Left lung (tissue), 10 donors: ENCODE results near the gene PCDHGA1. TPM values are rescaled to one million over a fixed set of nuclear protein-coding genes. Genes with fewer than 3 reads are reported as not detected.

Experiments
- ATAC-seq: fragments of 200-7000 bp; cut with Tn5 transposase; one replicate; pipeline ENCODE4 v1.9.1; 2020; ENCODE audit warnings: moderate library complexity
- DNase-seq, 4 donors: peaks; one replicate each; pipeline ENCODE4 v3.0.0-alpha.2; 2013 to 2020
- H3K27ac ChIP-seq, 2 donors: fragments of 200-600 bp; sonication (generic) in 1 of 2; one replicate each; pipeline versions ENCODE4 v1.5.0 to v1.8.0; 2020 to 2021
- H3K27me3 ChIP-seq, 2 donors: fragments of 200-600 bp; sonication (generic) in 1 of 2; one replicate each; pipeline versions ENCODE4 v1.5.0 to v1.8.0; 2020 to 2021
- H3K36me3 ChIP-seq, 2 donors: fragments of 200-600 bp; sonication (generic) in 1 of 2; one replicate each; pipeline versions ENCODE4 v1.5.0 to v1.8.0; 2020 to 2021
- H3K4me1 ChIP-seq, 2 donors: fragments of 200-600 bp; one replicate each; pipeline ENCODE4 v1.8.0; 2021
- H3K4me3 ChIP-seq, 2 donors: fragments of 200-600 bp; sonication (generic) in 1 of 2; one replicate each; pipeline versions ENCODE4 v1.5.0 to v1.8.0; 2020 to 2021; ENCODE audit warnings: mild to moderate bottlenecking in 1 of 2
- H3K9me3 ChIP-seq, 2 donors: fragments of 200-600 bp; sonication (generic) in 1 of 2; one replicate each; pipeline versions ENCODE4 v1.5.0 to v1.8.0; 2020 to 2021
- intact Hi-C, 2 donors: fragments of 100-400 bp; cut with DNase I; formaldehyde crosslinking; loops; one replicate each; pipeline versions ENCODE4 v1.11.2 to v1.14.2; 2022
- polyA plus RNA-seq, 6 donors: library from polyadenylated mRNA; unstranded; fragments of 120-200 nt; gene quantifications; one replicate each; pipeline ENCODE4 v1.2.1, GENCODE V29; 2013; ENCODE audit not compliant: insufficient read length in 6 of 6
- total RNA-seq, 2 donors: library from RNA; stranded (reverse); fragmentation: NEBNext Ultra II Directional; extraction: Animal tissue kit (Norgen Biotek cat#: 25700); gene quantifications; one replicate each; pipeline ENCODE4 v1.2.1, GENCODE V29; 2021
- TF ChIP-seq, protein P1 (sequence below), 2 donors: fragments of 200-600 bp; sonication (generic) in 1 of 2; IDR thresholded peaks; one replicate each; pipeline versions ENCODE4 v1.5.0 to v1.8.0; 2021; ENCODE audit warnings: antibody characterized with exemption in 2 of 2
- donor health status: DM: no; HTN: yes; CAD: no.
- donor health status: DM: no; HTN: no; CAD: no.

The PCDHGA1 gene
- total and polyA plus RNA-seq, 8 donors, result 0.38 to 1.1 (median 0.75) TPM

DNA sequence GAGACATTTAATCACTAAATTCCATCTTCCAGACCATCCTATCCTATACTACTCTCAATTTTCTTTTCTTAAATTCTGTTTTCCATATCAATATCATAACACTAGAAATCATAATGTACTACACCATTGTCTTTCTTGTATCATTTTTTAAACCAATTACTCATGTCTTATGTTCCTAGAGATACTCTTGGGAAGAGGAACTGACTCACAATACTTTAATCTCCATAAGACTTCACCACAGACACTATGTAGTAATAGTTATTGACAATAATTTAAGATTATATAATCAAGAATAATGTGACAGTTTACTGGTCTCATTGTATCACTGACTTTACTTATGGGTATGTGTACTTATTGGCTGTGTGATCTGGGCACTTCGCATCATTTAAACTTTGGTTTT is 202.4 kb downstream of the PCDHGA1 start:
- Histone ChIP-seq H3K4me1 (peaks cover 0 to 12% of the 10 kb centered on the region in 2 donors), H3K27ac (no peak overlapping the region), H3K36me3 (peaks cover 0 to 77% of the 10 kb centered on the region in 2 donors), H3K4me3 (no peak overlapping the region), H3K9me3 (no peaks in the 10 kb centered on the region), H3K27me3 (no peaks in the 10 kb centered on the region)
- ATAC-seq (no peak), DNase-seq (no peak)
- intact Hi-C loops, result no loop called here
- TF ChIP-seq, protein P1, sequence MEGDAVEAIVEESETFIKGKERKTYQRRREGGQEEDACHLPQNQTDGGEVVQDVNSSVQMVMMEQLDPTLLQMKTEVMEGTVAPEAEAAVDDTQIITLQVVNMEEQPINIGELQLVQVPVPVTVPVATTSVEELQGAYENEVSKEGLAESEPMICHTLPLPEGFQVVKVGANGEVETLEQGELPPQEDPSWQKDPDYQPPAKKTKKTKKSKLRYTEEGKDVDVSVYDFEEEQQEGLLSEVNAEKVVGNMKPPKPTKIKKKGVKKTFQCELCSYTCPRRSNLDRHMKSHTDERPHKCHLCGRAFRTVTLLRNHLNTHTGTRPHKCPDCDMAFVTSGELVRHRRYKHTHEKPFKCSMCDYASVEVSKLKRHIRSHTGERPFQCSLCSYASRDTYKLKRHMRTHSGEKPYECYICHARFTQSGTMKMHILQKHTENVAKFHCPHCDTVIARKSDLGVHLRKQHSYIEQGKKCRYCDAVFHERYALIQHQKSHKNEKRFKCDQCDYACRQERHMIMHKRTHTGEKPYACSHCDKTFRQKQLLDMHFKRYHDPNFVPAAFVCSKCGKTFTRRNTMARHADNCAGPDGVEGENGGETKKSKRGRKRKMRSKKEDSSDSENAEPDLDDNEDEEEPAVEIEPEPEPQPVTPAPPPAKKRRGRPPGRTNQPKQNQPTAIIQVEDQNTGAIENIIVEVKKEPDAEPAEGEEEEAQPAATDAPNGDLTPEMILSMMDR (IDR thresholded peaks at IDR 0.05), result no peak

DNA sequence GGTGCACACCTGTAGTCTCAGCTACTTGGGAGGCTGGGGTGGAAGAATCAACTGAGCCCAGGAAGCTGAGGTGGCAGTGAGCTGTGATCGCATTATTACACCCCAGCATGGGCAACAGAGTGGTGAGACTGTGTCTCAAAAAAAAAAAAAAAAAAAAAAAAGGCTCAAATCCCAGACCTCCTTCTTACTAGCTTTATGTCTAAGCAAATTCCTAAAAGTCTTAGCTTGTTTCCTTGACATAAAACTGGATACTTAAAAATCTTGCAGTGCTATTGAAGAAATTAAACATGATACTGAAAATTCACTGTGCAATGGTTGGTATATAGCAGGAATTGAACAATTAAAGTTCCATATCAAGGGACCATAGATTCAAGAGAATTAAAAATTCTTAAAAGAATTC is 203.6 kb downstream of the PCDHGA1 start:
- Histone ChIP-seq H3K4me1 (peaks cover 0 to 7% of the 10 kb centered on the region in 2 donors), H3K9me3 (no peaks in the 10 kb centered on the region), H3K4me3 (no peak overlapping the region), H3K27me3 (no peaks in the 10 kb centered on the region), H3K27ac (no peak overlapping the region), H3K36me3 (peaks cover 0 to 69% of the 10 kb centered on the region in 2 donors)
- DNase-seq (no peak), ATAC-seq (no peak)
- TF ChIP-seq, protein P1 (IDR thresholded peaks at IDR 0.05), result no peak
- intact Hi-C loops, result no loop called here

- Histone ChIP-seq H3K27me3 (no peaks in the 10 kb centered on the region), H3K9me3 (no peaks in the 10 kb centered on the region), H3K4me1 (peaks cover 0 to under 1% of the 10 kb centered on the region in 2 donors), H3K36me3 (peaks cover 0 to 66% of the 10 kb centered on the region in 2 donors), H3K4me3 (no peak overlapping the region), H3K27ac (no peak overlapping the region)
- no peak for DNase-seq
- no peak for ATAC-seq
- TF ChIP-seq, protein P1 (IDR thresholded peaks at IDR 0.05), result no peak
- intact Hi-C loops, result no loop called here
Observed at GRCh38 chr5:141534492-141535213, 204.3 kb downstream of the PCDHGA1 start.

DNA sequence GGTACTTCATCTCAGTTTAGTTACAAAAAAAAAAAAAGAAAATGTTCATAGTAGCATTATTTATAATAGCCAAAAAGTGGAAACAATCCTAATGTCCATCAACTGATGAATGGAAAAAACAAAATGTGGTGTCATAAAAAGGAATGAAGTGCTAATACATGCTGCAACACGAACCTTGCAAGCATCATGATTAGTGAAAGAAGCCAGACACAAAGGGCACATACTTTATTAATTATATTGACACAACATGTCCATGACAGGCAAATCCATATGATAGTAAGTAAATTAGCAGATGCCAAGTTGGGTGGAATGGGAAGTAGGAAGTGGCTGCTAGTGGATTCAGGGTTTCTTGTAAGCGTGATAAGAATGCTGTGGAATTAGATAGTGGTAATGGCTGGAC is 212.7 kb downstream of the PCDHGA1 start:
- no peaks in the 10 kb centered on the region for H3K27me3 ChIP-seq

DNA sequence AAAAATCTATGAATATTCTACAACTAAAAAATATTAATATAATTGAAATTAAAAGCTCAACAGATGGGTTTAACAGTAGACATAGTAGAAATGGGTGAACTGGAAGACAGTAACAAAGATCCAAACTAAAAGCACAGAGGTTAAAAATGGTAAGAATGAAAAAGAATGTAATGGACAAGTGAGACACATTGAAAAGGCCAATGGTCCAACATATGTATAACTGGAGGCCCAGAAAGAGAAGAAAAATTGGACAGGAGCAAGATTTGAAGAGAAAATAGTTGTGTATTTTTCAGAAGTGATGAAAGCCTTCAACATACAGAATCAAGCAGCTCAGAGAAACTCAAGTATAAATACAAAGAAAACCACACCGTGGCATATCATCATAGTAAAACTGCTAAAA is 217.2 kb downstream of the PCDHGA1 start:
- Histone ChIP-seq H3K4me1 (peaks cover 0 to 3% of the 10 kb centered on the region in 2 donors), H3K4me3 (no peak overlapping the region), H3K27ac (no peak overlapping the region), H3K27me3 (no peaks in the 10 kb centered on the region), H3K36me3 (peaks cover 0 to 54% of the 10 kb centered on the region in 2 donors), H3K9me3 (peaks cover 0 to 23% of the 10 kb centered on the region in 2 donors)
- no peak for DNase-seq
- intact Hi-C loops, result no loop called here
- no peak for ATAC-seq
- TF ChIP-seq, protein P1 (IDR thresholded peaks at IDR 0.05), result no peak

More for the DNA sequence above, 212.7 kb downstream of the PCDHGA1 start:
- DNase-seq (no peak), ATAC-seq (no peak)
- H3K4me3 ChIP-seq, result no peak overlapping the region
- H3K4me1 ChIP-seq, result no peaks in the 10 kb centered on the region
- peaks cover 0 to 15% of the 10 kb centered on the region in 2 donors for H3K9me3 ChIP-seq
- H3K27ac ChIP-seq, result no peak overlapping the region
- peaks cover 0 to 76% of the 10 kb centered on the region in 2 donors for H3K36me3 ChIP-seq
- TF ChIP-seq, protein P1 (IDR thresholded peaks at IDR 0.05), result no peak
- intact Hi-C loops, result no loop called here
